CD14-positive monocyte (primary cell): ENCODE measurements around the gene ZNF277. TPM values are rescaled to one million over a fixed set of nuclear protein-coding genes. Genes with fewer than 3 reads are reported as not detected.
A peak's percentile ranks its signal among the peaks of the same experiment; 100 is the strongest.
"Not testable (repeated sequence)": the region's sequence is repeated elsewhere in the genome, so short reads cannot be mapped to it uniquely, and the experiment has no call there.

Experiments used
- DNase-seq, 3 donors: peaks; one replicate each; pipeline ENCODE4 v3.0.0-alpha.2; 2011 to 2022
- H2AFZ ChIP-seq: 2 replicates; pipeline ENCODE4 v1.6.0; 2012; ENCODE audit warnings: mild to moderate bottlenecking, low read depth, low read length, inconsistent platforms; ENCODE audit not compliant: insufficient read depth, poor library complexity, severe bottlenecking
- H3K27ac ChIP-seq, 2 donors: 1 replicate in 1 of 2; 2 replicates in 1 of 2; pipeline ENCODE4 v1.5.1; 2012 to 2013; ENCODE audit warnings: low read length in 2 of 2, control low read depth in 1 of 2, inconsistent platforms in 1 of 2, low read depth in 1 of 2, mild to moderate bottlenecking in 1 of 2
- H3K27me3 ChIP-seq, 2 donors: one replicate each; pipeline versions ENCODE4 v1.6.0 to v1.6.1; 2011 to 2013; ENCODE audit warnings: low read length in 2 of 2; ENCODE audit not compliant: control insufficient read depth in 2 of 2, insufficient read depth in 2 of 2
- H3K36me3 ChIP-seq, 2 donors: replicated peaks in 1 of 2; 1 replicate in 1 of 2; 2 replicates in 1 of 2; pipeline versions ENCODE4 v1.5.1 to v1.6.1; 2012 to 2013; ENCODE audit warnings: low read length in 2 of 2, control low read depth in 1 of 2, inconsistent platforms in 1 of 2, mild to moderate bottlenecking in 1 of 2; ENCODE audit not compliant: insufficient read depth in 2 of 2, control insufficient read depth in 1 of 2
- H3K4me1 ChIP-seq, 2 donors: 1 replicate in 1 of 2; 2 replicates in 1 of 2; pipeline versions ENCODE4 v1.5.1 to v1.6.1; 2012 to 2013; ENCODE audit warnings: low read length in 2 of 2, control low read depth in 1 of 2, inconsistent platforms in 1 of 2, mild to moderate bottlenecking in 1 of 2, moderate library complexity in 1 of 2; ENCODE audit not compliant: insufficient read depth in 2 of 2, control insufficient read depth in 1 of 2
- H3K4me2 ChIP-seq: replicated peaks from 2 replicates; pipeline ENCODE3; 2012; ENCODE audit warnings: low read length, moderate library complexity, mild to moderate bottlenecking; ENCODE audit not compliant: poor library complexity, severe bottlenecking; ENCODE audit errors: extremely low read depth
- H3K4me3 ChIP-seq, 3 experiments: fragments of 200-600 bp in 1 of 3; sonication (generic) in 1 of 3; replicated peaks in 1 of 3; 1 replicate in 2 of 3; 2 replicates in 1 of 3; pipeline ENCODE4 v1.5.1; 2011 to 2013; ENCODE audit warnings: low read length in 3 of 3, mild to moderate bottlenecking in 3 of 3, control low read depth in 2 of 3, low read depth in 2 of 3, inconsistent platforms in 1 of 3, moderate library complexity in 1 of 3
- H3K79me2 ChIP-seq: 2 replicates; pipeline ENCODE4 v1.6.0; 2012; ENCODE audit warnings: mild to moderate bottlenecking, control low read depth, inconsistent platforms, low read length, moderate library complexity; ENCODE audit not compliant: insufficient read depth
- H3K9ac ChIP-seq: 2 replicates; pipeline ENCODE4 v1.6.0; 2017; ENCODE audit warnings: low read length, mild to moderate bottlenecking; ENCODE audit not compliant: insufficient read depth, poor library complexity, severe bottlenecking
- H3K9me3 ChIP-seq, 2 donors: replicated peaks in 1 of 2; 1 replicate in 1 of 2; 2 replicates in 1 of 2; pipeline versions ENCODE4 v1.5.1 to v1.6.1; 2012 to 2013; ENCODE audit warnings: low read length in 2 of 2, control low read depth in 1 of 2; ENCODE audit not compliant: control insufficient read depth in 1 of 2, insufficient read depth in 1 of 2
- H4K20me1 ChIP-seq: 2 replicates; pipeline ENCODE4 v1.6.0; 2012; ENCODE audit warnings: mild to moderate bottlenecking, low read length, control low read depth, moderate library complexity; ENCODE audit not compliant: insufficient read depth
- H3K27ac Mint-ChIP-seq, 7 donors: one replicate each; pipeline ENCODE4 v1.8.0; 2020; ENCODE audit warnings: mild to moderate bottlenecking in 7 of 7, mixed read lengths in 7 of 7, moderate library complexity in 6 of 7, inconsistent platforms in 2 of 7
- H3K27me3 Mint-ChIP-seq, 3 donors: one replicate each; pipeline ENCODE4 v1.8.0; 2021 to 2022; ENCODE audit warnings: low read depth in 3 of 3, mild to moderate bottlenecking in 3 of 3, mixed read lengths in 3 of 3, moderate library complexity in 3 of 3, inconsistent platforms in 1 of 3
- H3K36me3 Mint-ChIP-seq, 2 donors: one replicate each; pipeline ENCODE4 v1.8.0; 2020; ENCODE audit warnings: mixed read lengths in 2 of 2, inconsistent platforms in 1 of 2, mild to moderate bottlenecking in 1 of 2
- H3K4me1 Mint-ChIP-seq: one replicate; pipeline ENCODE4 v1.8.0; 2020; ENCODE audit warnings: mild to moderate bottlenecking, mixed read lengths
- H3K4me3 Mint-ChIP-seq, 2 donors: one replicate each; pipeline ENCODE4 v1.8.0; 2020; ENCODE audit warnings: mild to moderate bottlenecking in 2 of 2, mixed read lengths in 2 of 2, moderate library complexity in 1 of 2
- H3K9me3 Mint-ChIP-seq, 7 donors: one replicate each; pipeline ENCODE4 v1.8.0; 2020 to 2022; ENCODE audit warnings: mixed read lengths in 7 of 7, mild to moderate bottlenecking in 6 of 7, moderate library complexity in 6 of 7, inconsistent platforms in 2 of 7
- WGBS: methylation state at CpG from one replicate; pipeline ENCODE4 v1.1.5; 2013; ENCODE audit warnings: missing lambda C conversion rate; ENCODE audit not compliant: insufficient coverage; 5-methylcytosine and 5-hydroxymethylcytosine counted together
- intact Hi-C, 2 donors: fragments of 100-400 bp; cut with micrococcal nuclease; formaldehyde crosslinking; loops; one replicate each; pipeline versions ENCODE4 v1.15.0 to v1.15.1; 2023
- polyA plus RNA-seq, 3 donors: library from polyadenylated mRNA; depleted of rRNA in 1 of 3; unstranded in 2 of 3; stranded (reverse) in 1 of 3; fragments of 300-500 nt in 2 of 3; fragments of >200 nt in 1 of 3; fragmentation: Illumina TruSeq in 2 of 3; gene quantifications; 1 replicate in 2 of 3; 2 replicates in 1 of 3; pipeline ENCODE4 v1.2.3, GENCODE V29; 2012 to 2021
- TF ChIP-seq, protein P1 (sequence below): fragments of 200-600 bp; IDR thresholded peaks from one replicate; pipeline ENCODE4 v1.8.0; 2022; ENCODE audit warnings: antibody characterized with exemption, mild to moderate bottlenecking

Gene ZNF277
- polyA plus RNA-seq, 3 donors, result 17.5 to 20.7 (median 20.0) TPM

DNA sequence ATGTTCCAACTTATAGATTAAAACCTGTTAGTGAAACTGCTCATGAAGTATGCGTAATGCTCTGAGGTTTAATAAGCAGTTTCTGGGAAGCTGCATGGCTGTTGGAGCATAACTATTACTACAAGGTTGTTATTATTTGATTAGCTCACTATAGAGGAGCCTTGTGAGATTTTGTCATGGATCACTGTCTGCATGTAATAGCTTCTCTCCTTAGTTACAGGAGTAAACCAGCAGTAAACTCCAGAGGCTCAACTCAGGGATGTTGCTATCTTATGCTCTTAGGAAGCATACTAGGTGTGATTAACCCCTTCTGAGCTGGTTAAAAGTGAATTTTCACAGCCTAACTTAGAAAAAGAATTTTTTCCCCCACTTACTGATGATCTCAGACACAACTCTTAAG is 180.1 kb downstream of the ZNF277 start:
- TF ChIP-seq, protein P1, sequence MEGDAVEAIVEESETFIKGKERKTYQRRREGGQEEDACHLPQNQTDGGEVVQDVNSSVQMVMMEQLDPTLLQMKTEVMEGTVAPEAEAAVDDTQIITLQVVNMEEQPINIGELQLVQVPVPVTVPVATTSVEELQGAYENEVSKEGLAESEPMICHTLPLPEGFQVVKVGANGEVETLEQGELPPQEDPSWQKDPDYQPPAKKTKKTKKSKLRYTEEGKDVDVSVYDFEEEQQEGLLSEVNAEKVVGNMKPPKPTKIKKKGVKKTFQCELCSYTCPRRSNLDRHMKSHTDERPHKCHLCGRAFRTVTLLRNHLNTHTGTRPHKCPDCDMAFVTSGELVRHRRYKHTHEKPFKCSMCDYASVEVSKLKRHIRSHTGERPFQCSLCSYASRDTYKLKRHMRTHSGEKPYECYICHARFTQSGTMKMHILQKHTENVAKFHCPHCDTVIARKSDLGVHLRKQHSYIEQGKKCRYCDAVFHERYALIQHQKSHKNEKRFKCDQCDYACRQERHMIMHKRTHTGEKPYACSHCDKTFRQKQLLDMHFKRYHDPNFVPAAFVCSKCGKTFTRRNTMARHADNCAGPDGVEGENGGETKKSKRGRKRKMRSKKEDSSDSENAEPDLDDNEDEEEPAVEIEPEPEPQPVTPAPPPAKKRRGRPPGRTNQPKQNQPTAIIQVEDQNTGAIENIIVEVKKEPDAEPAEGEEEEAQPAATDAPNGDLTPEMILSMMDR, result no peak
- Histone ChIP-seq H3K4me2 (no peak overlapping the region), H3K4me1 (peaks cover 5 to 6% of the 10 kb centered on the region in 2 donors), H3K79me2 (no peaks in the 10 kb centered on the region), H4K20me1 (no peaks in the 10 kb centered on the region), H3K4me3 (no peak overlapping the region), H3K9me3 (no peaks in the 10 kb centered on the region), H3K27ac (no peak overlapping the region), H3K36me3 (no peaks in the 10 kb centered on the region), H3K27me3 (peaks cover 2 to 8% of the 10 kb centered on the region in 2 donors), H3K9ac (no peak overlapping the region), H2AFZ (no peak overlapping the region)
- Mint-ChIP-seq H3K36me3 (no peaks in the 10 kb centered on the region), H3K4me3 (no peak overlapping the region), H3K27me3 (peaks cover 5 to 18% (median 10%) of the 10 kb centered on the region in 3 donors), H3K4me1 (peaks cover 7% of the 10 kb centered on the region), H3K9me3 (peaks cover 0 to 2% (median 0%) of the 10 kb centered on the region in 7 donors), H3K27ac (no peak overlapping the region)
- intact Hi-C loops, result no loop called here
- DNase-seq, result no peak
- no CpG with 5 or more reads among the region's 1 CpG for whole genome bisulfite sequencing

DNA sequence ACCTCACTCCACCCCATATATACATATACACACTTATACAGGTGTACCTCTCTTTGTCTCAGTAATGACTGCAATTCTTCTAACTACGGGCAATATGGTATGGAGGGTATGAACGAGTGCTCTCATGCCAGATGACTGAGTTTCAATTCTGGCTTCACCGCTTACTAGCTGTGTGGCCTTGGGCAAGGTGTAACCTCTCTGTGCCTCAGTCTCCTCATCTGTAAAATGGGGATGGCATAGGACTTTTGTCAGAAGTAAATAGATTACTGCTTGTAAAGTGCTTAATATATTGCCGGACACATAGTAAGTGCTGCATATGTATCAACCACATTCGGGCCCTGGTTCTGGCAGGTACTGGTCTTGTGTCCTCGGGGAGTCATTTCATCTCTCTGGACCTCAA is 183.7 kb downstream of the ZNF277 start:
- Mint-ChIP-seq H3K9me3 (peaks cover 0 to 6% (median 2%) of the 10 kb centered on the region in 7 donors), H3K27me3 (peaks cover 12 to 16% (median 15%) of the 10 kb centered on the region in 3 donors), H3K27ac (peak overlapping the region in 1 of 7 donors; percentile 5), H3K36me3 (no peaks in the 10 kb centered on the region), H3K4me1 (peaks cover 14% of the 10 kb centered on the region), H3K4me3 (no peak overlapping the region)
- Histone ChIP-seq H2AFZ (no peak overlapping the region), H3K36me3 (no peaks in the 10 kb centered on the region), H3K27ac (no peak overlapping the region), H3K4me1 (peaks cover 5 to 11% of the 10 kb centered on the region in 2 donors), H3K4me2 (no peak overlapping the region), H3K4me3 (no peak overlapping the region), H4K20me1 (no peaks in the 10 kb centered on the region), H3K9ac (no peak overlapping the region), H3K27me3 (peaks cover 2 to 8% of the 10 kb centered on the region in 2 donors), H3K79me2 (no peaks in the 10 kb centered on the region), H3K9me3 (no peaks in the 10 kb centered on the region)
- TF ChIP-seq, protein P1, result no peak
- DNase-seq, result no peak
- intact Hi-C loops, result no loop called here
- 93% methylated on average over 5 of the region's 6 CpGs for WGBS

DNA sequence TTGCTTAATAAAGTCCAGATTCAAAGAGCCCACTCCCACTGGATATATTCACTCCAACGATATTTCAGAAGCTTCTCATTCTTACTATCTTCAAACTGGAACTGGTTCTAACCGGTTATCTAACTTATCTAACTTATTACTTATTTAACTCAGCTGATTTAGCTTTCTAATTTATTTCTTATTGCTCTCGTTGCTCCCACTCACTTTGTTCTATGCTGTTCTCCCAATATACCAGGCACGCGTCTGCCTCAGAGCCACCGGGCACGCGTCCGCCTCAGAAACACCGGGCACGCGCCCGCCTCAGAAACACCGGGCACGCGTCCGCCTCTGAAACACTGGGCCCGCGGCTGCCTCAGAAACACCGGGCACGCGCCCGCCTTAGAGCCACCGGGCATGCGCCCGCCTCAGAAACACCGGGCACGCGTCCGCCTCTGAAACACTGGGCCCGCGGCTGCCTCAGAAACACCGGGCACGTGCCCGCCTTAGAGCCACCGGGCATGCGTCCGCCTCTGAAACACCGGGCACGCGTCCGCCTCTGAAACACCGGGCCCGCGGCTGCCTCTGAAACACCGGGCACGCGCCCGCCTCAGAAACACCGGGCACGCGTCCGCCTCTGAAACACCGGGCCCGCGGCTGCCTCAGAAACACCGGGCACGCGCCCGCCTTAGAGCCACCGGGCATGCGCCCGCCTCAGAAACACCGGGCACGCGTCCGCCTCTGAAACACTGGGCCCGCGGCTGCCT is 184.8 kb downstream of the ZNF277 start:
- Mint-ChIP-seq H3K4me1 (peaks cover 14% of the 10 kb centered on the region), H3K4me3 (peak overlapping the region; percentile 84 to 94), H3K27ac (peak overlapping the region in 3 of 7 donors; percentile 46 to 68 (median 53)), H3K27me3 (peaks cover 12 to 17% (median 16%) of the 10 kb centered on the region in 3 donors)
- H3K9me3 Mint-ChIP-seq, H3K9me3 ChIP-seq, H3K36me3 ChIP-seq, H3K79me2 ChIP-seq, H3K27me3 ChIP-seq, H4K20me1 ChIP-seq, H3K36me3 Mint-ChIP-seq, intact Hi-C loops, H3K27ac ChIP-seq: not testable (repeated sequence)
- Histone ChIP-seq H3K4me1 (peaks cover 5 to 11% of the 10 kb centered on the region in 2 donors), H3K4me2 (peak overlapping the region; percentile 65), H2AFZ (peak overlapping the region; percentile 61), H3K9ac (peak overlapping the region; percentile 44), H3K4me3 (peak overlapping the region; percentile 33 to 70 (median 67))
- DNase-seq, result peak in 1 of 3 donors; percentile 9
- 3% methylated on average over 31 of the region's 69 CpGs for WGBS
